HG03159 (cell line): ENCODE results near the gene PPME1.

Experiments
- ATAC-seq: cut with Tn5 transposase; IDR thresholded peaks from one replicate; pipeline ENCODE4 v1.9.1; 2021; ENCODE audit warnings: mild to moderate bottlenecking, moderate library complexity; ENCODE audit not compliant: unreplicated experiment

PPME1 gene

GRCh38 chr11:74157169-74157568, 13.9 kb upstream of the PPME1 start:
- ATAC-seq = no peak

- ATAC-seq = no peak
These were observed 11.4 kb upstream of the PPME1 start for GRCh38 chr11:74159642-74160041.

DNA sequence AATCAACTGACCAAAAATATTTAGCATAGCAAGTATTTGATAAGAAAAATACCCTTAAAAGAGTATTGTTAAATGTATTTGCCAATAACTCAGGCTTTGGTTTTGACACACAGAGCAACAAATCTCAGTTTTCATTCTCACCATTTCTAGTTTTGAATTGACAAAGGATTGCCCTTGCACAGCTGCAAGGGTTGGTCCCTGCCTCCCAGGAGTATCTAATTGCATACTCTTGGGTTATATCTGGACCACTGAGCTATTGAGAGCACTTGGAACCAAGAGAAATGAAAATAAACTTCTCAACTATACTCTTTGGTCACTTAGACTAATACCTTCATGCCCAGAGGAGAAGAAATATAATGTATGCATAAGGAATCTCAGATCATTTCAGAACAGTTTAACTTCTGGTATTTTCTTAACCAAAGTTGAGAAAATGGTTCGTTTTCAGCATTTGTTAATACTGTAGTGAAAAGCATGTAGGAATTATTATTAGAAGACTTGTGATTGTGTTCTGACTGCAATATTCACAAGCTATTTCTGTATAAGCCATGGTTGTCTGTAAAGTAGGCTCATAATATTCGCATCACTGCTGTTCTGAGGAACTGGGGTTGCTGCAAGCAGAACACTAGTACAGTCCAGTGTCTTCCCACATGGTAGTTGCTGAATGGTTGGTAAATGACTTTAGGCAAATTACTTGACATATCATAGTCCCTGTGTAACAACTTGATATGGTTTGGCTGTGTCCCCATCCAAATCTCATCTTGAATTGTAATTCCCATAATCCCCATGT, 8.2 kb upstream of the PPME1 start:
- no peak for ATAC-seq

DNA sequence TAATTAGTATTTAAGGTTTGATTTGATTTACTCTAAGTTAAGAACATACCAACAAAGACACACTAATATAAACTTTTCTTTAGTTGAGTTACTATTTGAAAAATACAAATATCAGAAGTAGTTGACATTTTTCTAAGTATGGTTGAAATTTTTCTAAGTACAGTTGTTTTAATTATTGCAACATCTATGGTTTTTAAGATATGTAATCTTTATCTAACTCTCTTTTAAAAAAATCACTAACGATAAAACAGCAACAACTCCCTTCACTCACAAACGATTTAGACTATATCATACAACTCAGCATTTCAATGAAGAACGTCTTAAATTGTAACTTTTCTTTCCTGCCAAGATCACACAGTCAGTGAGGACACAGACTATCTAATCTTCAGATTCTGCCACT, 2.3 kb upstream of the PPME1 start:
- ATAC-seq = no peak

DNA sequence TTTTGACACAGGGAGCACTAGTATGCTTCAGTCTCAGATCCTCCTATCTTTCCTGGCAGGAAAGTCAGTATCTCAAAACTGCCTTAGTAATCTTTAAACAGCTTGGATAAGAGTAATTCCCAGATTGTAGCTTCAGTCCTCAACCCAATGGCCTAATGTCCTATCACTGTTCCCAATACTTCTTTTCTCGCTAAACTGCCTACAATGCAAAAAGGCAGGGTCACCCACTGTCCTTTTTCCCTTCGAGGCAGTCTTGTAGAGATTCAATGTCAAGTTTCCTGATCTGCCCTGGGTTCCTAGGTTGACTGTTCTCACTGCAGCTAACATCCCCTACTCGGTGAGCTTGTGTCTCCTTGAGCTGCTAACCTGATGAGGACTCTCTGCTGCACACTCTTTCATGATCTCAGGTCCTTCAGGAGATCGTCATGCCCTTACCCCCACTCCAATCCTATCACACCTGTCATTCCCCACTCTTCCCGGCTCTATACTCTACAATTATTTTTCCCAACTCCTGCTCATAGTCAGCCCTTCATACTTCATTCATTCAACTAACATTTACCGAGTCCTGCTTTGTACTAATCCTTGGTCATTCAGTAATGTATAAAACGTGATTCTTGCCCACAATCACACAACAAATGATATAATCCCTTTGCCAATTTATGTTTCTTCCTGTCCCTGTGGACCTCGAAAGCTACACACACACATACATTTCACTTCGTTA, 1.2 kb upstream of the PPME1 start:
- no peak for ATAC-seq

GRCh38 chr11:74171630-74171968, 510 bp downstream of the PPME1 start:
- no peak for ATAC-seq

GRCh38 chr11:74171997-74172396, 908 bp downstream of the PPME1 start:
- ATAC-seq = no peak

DNA sequence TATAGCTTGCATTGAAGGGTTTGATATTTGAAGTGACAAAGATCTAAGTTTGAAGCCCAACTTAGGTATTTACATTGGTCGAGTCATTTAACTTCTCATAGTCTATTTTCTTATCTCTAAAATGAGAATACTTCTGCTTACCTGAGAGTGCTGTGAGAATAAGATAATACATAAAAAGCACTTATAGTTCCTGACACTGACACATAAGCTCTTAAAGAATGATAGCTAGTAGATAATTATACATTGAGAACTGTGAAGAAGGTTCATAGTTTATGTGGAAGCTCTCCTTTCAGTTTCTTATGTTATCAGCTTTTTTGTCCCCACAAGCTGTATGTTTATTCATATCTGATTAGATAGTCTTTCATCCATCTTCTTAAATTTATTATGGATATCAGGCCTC, 4.8 kb downstream of the PPME1 start:
- ATAC-seq = no peak

DNA sequence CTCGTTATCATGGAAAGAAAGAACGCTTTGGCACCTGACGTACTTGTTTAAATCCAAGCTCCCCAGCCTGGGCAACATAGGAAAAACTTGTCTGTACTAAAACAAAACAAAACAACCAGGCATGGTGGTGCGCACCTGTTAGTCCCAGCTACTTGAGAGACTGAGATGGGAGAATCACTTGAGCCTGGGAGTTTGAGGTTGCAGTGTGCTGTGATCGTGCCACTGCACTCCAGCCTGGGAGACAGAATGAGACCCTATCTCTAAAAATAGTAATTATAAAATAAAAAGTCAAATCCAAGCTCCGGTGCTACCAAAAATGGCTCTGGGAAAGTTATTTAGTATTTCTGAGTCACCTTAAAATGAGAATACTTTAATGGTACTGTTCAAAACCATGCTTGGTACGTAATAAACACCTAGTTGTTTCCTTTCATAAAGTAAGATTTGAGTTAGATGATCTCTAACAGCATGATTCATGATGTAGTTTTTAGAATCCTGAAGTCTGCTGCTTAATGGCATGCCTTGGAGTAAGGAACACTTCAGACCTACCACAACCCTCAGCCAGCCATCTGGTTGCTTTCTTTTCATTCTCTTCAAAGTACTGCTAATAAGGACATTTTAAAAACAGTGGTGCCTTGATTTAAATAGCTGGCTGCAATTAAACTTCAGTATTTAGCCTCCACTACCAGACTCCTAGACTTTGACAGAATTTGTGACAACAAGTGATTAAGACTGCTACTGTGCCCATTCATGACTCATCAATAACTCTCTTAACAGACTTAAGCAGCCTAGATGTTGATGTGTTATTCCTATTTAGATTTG, 8.4 kb downstream of the PPME1 start:
- no peak for ATAC-seq

DNA sequence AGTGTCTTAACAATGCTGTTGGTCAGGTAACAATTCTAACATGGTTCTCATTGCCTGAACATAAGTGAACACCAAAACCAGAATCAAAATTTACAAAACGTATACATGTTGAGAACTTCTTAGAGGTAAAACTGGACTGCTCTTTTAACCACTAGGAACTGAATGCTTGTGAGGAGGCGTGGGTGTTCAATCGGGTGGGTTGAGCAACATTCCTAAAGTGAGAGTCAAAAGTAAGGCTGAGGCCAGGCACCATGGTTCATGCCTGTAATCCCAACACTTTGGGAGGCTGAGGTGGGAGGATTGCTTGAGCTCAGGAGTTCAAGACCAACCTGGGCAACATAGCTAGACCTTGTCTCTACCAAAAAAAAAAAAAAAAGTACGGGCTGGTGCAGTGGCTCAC, 11.5 kb downstream of the PPME1 start:
- no peak for ATAC-seq

DNA sequence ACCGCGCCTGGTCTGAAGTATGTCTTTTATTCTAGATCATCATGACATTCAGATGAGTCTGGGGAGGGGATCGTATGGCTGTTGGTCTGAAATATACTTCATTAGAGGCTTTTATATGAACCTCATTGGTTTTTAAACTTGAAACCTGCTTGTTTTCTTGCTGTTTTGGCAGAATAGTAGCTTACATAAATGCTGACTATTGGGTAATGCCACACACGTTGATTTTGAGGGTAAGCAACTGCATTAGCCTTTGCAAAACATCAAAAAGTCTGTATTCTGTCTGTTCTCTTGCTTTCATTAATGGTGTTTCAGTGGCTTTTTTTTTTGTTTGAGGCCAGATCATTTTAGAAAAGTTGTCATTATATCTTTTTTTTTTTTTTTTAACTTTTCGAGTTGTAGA, 14.2 kb downstream of the PPME1 start:
- ATAC-seq = no peak

GRCh38 chr11:74185695-74186094, 14.6 kb downstream of the PPME1 start:
- no peak for ATAC-seq

DNA sequence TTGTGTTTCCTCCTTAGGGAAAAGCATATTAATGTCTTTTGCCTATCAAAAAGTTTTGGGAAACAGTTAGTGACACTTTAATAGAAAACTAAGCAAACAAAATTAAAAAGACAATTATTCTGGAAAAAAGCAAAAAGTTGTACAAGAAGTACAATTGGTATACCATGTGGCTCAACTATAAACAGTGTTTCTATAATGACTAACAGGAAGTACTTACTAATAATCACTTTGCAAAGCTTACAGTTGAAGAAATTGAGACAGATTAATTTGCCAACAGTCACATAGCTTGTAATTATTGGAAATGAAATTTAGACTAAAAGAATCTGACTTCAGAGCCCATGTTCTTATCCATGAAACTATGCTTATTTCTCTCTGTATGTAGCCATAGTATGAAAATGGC, 24.7 kb downstream of the PPME1 start:
- no peak for ATAC-seq

DNA sequence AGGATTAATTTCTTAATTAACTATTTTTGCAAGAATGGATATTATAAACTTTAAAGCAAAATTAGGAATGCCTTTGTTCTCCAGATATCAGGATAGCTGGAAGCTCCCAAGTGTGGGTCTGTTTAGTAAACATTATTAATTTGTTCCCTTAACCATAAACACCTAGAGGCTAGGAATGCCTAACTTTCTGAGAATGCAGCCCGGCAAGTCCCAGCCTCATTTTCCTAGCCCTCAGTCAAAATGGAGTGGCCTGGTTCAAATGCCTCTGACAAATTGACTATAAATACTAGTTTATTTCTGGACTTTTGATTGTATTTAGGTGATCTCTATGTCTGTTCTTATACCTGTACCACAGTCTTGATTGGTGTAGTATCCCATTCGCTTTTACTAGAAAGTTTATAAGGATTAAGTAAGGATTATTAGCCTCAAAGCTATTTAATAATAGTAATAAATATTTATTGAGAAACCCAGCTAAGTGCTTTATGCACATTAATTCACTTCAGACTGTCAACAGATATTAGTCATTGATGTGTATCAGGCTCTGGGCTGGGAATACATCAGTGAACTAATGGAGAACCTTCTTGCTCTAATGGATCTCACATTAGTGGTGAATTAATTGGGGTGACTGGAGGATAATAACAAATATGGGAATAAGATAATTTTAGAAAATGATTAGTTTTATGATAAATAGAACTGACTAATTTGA, 25.8 kb downstream of the PPME1 start:
- no peak for ATAC-seq

- no peak for ATAC-seq
These were observed 32.9 kb downstream of the PPME1 start for GRCh38 chr11:74203966-74204365.

DNA sequence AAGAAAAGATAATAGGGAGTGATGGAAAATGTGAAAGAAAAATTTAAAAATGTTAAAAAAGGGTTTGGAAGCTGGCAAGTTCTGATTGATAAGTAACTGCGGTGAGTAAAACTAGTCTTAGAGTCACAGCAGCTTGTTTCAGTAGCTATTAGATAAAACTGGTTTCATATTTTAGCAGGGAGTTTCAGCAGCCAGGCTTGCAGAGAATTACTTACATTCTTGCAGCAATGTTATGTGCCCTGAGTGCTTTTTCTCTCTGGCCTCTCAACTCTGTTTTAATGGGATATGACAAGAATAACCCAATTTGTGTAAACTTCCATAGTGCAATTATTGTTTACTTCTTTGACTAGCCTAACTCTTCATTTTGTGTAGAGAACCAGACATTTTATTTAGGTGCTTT, 33.6 kb downstream of the PPME1 start:
- ATAC-seq = no peak

- no peak for ATAC-seq
These were observed 34.1 kb downstream of the PPME1 start for GRCh38 chr11:74205181-74205580.

- ATAC-seq = no peak
These were observed 35.7 kb downstream of the PPME1 start for GRCh38 chr11:74206746-74207145.

- ATAC-seq = no peak
These were observed 37.4 kb downstream of the PPME1 start for GRCh38 chr11:74208507-74208906.

GRCh38 chr11:74212533-74212932, 41.4 kb downstream of the PPME1 start:
- ATAC-seq = no peak

- no peak for ATAC-seq
These were observed 49.3 kb downstream of the PPME1 start for GRCh38 chr11:74220376-74220775.
